Left renal cortex interstitium (tissue), 4 donors: ENCODE measurements around the gene LAMC2. TPM values are rescaled to one million over a fixed set of nuclear protein-coding genes. Genes with fewer than 3 reads are reported as not detected.
"Not testable (repeated sequence)": the region's sequence is repeated elsewhere in the genome, so short reads cannot be mapped to it uniquely, and the experiment has no call there.

Source experiments
- DNase-seq, 4 donors: peaks; one replicate each; pipeline ENCODE4 v3.0.0-alpha.2; 2013; ENCODE audit warnings: low read depth in 4 of 4, low spot score in 2 of 4, missing footprints in 1 of 4
- polyA plus RNA-seq, 4 donors: library from polyadenylated mRNA; unstranded; fragments of 120-200 nt; gene quantifications; one replicate each; pipeline ENCODE4 v1.2.1, GENCODE V29; 2013; ENCODE audit not compliant: insufficient read length in 4 of 4

Gene LAMC2
- polyA plus RNA-seq, 4 donors, result 4.9 to 8.6 (median 5.5) TPM

DNA sequence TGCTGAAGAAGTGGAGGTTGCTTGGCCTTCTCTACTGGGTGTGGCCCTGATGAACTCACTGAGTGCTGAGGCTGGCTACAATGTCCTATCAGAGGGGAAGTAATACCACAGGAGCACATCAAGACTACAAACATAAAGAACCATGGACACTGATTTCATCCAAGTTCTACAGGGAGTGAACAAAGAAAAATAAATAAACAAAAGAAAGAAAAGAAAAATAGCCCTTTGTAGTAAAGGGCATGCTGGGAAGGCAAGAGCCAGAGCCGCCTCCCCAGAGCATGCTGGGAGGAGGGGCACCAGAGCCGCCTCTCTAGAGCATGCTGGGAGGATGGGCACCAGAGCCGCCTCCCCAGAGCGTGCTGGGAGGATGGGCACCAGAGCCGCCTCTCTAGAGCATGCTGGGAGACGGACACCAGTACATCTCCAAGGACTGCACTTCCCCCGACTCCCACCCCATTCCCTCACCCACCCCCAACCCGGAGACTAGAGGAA lies 65.9 kb downstream of the LAMC2 start:
- DNase-seq, result no peak

DNA sequence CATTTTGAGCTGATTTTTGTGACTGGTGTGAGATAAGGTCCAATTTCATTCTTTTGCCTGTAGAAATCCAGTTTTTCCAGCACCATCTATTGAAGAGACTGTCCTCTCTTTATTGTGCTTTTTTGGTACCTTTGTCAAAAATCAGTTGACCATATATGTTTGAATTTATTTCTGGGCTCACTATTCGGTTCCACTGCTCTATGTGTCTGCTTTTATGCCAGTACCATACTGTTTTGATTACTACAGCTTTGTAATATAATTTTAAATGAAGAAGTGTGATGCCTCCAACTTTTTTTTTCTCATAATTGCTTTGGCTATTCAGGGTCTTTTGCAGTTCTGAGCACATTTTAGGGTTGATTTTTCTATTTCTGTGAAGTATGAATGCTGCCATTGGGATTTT lies 69.0 kb downstream of the LAMC2 start:
- no peak for DNase-seq

DNA sequence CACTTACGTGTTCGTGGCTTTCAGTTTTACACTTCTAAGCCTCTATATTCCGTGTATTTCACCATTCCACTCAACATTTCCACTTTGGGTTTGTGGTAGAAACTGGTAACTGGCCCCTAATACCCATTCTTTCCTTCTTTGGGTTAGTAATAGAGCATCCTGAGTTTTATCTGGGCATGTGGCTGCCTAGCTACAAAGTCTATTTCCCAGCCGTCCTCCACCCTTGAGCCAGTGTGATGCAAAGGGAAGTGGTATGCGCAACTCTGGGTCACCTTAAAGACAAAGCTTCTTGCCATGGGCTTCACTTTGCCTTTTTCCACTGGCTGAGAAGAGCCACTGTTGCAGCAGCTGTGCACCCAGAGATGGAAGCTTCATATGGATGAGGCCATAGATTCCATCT lies 73.9 kb downstream of the LAMC2 start:
- no peak for DNase-seq

DNA sequence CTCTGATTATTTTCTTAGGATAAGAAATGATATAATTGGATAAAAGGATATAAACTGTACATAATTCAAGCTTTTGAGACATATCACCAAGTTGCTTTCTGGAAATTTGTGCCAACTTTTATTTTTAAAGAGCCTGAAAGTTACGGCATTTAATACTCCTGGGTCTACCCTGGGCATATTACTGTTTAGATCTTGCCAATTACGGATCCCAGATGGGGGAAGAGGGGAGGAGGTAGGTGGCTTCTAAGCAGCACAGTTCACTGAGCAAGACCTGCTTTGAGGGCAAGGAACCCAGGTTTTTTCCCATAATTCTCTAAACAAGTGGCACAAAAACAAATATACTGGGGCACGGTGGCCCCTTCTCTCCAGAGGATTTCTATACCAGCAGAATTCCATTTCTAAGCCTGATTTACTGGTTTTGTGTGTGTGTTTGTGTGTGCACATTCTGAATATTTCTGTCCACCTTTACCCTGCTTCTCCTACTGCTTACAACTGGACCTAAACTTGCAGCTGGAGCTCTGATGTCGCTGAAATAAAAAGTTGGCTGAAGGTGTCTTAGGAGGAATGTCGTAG lies 76.7 kb downstream of the LAMC2 start:
- no peak for DNase-seq

DNA sequence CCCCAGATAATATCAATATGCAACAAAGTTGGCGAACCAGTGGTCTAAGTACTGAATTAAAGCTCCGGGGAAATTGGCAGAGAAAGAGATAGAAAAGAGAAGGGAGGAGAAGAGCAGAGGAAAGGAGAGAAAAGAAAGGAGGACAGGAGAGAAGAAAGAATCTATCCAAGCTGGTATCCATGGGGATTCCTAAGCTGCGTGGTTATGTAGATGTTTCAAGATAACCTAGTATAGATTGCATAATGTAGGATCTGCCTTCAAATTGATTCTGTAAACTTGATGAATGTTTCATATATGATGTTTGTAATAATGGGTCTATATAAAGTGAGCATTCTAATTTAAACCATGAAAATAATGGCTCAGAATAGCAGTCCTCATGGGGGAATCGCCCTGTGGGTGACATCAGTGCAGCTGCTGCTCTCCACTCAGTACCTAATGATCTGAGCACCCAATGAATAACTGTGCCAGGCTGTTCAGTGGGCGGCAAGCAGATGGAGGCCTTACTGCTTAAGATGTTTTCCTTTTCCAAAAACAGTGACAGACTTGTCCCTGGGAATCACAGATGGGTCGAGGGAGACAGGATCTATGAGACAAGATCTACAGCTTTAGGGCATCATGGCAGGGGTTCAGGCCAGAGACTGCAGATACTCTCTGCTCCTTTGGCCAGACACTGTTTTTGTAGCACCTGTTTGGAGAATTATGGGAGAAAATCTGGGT lies 78.0 kb downstream of the LAMC2 start:
- no peak for DNase-seq

DNA sequence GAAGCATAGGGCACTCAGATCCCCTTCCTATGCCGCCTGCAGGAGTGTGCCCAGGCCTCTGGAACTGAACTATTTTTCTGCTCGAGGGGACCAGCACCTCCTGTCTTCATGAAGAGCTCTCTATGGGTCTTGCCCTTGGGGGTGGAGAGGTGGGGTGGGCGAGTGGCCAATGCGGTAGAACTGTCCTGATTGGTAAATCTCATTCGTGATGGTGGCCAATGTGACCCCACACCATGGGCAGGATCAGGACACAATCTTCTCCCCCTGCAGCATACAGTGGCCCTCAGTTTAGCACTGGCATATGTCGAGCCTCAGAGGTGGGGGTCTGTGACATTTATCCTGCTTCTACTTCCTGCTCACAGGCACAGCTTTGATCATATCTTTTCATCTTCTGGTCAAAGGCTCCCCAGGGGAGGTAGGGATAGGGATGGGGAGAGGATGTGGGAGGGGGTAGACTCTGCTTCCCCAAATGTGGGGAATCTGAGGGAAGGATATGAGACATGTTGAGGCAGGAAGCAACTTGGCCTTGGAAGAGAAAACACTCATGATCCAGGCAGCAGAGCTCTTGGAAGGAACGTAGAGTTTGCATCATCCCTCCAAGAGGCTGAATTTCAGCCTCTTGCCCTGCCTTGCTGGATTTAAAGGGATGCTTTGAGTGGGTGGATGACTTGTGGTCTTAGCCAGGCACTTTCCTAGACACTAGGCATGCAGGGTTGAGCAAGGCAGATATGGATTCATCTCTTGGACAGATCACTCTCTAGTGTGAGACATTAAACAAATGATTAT lies 81.8 kb downstream of the LAMC2 start:
- DNase-seq, result no peak

DNA sequence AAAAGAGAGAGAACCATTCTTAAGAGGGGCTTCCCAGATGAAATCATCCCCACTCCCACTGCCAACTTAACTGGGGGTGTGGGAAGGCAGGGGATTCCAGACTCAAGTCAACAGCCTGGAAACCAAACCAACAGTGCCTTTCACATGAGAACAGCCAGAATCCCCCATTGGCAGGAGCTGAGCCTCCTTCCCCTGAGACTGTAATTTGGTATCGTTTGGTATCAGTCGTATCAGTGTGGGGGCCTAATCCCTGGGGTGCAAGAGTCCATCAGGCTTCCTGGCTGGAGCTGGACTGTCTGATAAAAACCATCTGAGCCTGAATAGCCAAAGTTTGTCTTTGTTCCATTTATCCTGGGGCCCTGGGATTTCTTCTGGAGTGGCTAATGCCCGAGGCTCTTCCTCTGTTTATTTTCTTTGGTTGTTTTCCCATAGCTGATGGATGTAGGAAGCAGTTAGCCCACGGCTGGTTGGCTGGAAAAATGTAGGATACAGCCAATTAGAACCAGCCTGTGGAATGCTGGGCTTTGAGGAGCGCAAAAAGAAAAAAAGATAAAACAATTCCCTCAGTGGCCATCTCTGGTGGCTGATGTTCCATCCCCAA lies 84.6 kb downstream of the LAMC2 start:
- DNase-seq, result no peak

DNA sequence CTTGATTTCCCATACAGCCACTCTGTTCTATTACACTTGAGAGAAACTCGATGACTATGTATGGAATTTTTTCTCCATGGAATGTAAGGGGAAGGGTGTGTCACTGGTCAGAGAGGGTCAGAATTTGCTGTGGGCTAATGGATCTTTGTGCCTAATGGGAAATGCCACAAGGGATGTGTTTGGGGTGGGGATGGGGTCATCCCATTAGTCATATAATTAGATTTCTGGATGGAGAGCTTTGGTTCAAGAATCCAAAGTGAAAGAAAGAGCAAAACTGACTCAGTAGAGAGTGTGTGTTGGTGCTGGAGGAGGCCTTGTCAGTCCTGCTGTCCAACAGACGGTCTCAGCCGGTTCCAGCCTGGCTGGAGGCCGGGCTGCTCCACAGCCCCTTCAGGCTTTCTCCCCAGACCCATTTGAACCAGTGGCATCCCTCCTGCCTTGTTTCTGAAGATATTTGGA lies 86.4 kb downstream of the LAMC2 start:
- DNase-seq, result no peak

DNA sequence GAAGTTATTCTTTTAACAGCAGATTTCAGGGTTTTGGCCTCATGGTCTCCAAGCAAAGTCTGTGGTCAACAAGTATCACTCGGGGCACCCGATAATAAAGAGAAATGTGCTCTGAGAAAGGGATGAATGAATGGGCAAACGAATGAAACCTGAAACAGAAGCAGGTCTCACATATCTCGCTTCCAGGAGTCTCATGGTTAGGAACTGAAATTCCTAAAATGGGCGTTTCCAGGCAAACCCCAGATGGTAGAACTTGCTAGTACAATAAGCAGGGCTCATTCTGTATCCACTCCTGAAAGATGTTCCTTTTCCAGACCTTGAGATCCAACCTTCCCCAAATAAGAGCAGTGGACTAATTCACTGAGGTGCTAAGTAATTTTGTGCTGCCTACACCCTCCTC lies 87.2 kb downstream of the LAMC2 start:
- no peak for DNase-seq

DNA sequence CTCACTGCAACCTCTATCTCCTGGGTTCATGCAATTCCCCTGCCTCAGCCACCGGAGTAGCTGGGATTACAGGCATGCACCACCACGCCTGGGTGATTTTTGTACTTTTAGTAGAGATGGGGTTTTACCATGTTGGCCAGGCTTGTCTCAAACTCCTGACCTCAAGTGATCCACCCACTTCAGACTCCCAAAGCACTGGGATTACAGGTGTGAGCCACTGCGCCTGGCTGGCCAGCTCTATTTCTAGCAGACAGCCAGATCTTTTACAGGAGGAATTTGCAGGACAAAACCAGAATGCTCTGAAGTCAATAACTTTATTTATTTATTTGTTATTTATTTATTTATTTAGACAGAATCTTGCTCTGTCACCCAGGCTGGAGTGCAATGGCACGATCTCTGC lies 87.9 kb downstream of the LAMC2 start:
- not testable (repeated sequence) for DNase-seq

DNA sequence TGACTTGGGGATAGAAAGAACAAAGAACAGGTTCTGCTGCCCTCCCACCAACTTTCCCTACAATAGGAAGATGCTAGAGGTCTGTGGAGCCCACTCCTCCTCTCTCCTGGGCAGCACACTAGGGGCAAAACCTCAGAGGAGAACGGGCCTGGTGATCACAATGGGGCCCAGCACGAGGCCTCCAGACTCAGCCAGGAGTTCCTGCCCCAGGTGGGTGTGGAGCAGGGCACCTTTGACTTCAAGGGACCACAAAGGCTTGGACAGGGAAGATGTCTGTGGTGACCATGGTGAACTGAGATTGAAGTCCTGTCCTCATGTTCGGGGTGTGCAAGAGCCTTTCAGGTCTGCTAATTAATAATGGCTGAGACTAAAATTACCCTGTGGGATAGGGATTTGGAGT lies 88.8 kb downstream of the LAMC2 start:
- DNase-seq, result no peak

DNA sequence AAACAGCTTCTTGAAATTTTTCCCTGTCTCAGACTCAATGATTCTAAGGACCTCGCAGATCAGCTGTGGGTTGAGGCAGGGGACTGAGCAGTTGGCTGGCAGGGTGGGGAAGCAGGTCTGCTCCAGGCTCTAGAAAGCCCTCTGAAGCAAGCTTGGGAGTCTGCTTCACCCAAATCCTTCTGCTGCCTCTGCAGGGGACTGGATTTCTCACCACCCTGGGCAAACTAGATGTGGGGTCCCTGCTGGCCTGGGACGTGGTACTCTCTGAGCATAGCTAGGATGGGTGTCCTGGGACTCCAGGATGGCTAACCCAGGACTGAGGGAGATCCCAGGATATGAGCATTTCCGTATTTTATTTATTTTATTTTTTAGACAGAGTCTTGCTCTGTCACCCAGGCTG lies 89.3 kb downstream of the LAMC2 start:
- no peak for DNase-seq

DNA sequence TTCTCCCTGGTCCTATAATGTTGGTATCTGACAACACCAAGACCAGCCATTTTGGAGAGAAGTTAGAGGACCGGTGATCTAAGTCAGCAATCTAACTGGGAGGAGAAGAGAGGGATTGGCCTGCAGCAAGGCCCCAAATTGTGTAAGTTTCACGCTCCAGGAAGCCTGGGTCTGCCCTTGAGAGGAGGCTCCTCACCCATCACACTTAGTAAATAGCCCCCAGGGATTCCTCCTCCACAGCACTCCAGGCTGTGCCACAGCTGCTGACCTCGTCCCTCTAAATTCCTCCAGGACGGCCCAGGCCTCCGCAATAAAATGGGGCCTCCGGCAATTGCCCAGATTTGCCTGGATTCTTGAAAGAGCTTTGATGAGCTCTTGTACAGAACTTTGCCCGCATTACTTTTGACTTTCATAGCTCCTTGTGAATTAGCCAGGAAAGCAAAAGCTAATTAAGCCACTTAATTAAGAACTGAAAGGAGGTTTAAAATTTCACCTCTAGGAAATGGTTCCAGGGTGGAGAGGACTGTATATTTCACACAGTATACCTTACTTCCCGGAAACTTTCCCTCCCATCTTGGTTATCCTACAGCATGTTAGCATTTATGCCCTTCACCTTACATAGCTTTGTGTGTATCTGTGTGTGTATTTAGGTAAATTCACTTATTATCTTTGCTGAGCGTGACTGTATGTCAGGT lies 90.5 kb downstream of the LAMC2 start:
- DNase-seq, result no peak

DNA sequence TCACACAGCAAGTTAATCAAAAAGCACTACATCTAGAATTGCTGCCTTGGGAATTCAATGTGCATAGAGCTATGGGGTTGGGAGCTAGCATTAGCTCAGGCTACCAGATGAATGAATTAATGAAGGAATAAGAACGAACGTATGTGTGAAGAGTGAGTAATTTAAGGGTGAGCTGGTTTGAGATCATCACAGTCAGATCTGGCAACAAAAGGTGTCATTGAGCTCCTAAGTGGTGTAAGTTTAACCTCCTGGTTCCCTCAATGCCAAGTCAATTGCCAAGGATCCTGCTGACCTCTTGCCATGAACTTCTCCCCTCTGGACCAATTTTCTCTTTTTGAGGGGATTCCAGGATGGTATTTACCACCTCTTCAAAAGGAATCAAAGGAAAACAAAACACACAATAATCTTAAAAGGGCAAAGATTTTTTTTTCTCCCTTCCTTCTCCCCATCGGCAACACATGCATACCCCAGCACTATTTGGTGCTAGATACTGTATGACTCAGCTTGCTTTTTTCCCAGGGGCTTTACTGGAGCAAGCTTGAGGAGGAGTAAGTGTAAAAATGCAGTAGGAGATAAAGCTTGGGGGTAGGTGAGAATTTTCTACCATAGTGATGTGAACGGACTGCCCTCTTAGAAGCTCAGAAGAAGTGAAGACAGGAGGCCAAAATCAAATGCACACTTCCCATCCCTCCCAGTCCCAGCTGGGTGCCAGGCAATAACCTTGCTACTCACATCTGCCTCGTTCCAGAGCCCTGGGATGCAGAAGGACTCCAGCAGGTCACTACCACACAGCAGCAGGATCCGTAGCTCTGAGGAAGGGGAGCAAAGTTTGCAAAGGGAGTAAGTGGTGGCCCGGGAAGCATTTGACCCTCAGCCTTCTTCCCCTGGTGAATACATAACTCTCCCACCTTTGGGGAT lies 92.0 kb downstream of the LAMC2 start:
- DNase-seq, result no peak

DNA sequence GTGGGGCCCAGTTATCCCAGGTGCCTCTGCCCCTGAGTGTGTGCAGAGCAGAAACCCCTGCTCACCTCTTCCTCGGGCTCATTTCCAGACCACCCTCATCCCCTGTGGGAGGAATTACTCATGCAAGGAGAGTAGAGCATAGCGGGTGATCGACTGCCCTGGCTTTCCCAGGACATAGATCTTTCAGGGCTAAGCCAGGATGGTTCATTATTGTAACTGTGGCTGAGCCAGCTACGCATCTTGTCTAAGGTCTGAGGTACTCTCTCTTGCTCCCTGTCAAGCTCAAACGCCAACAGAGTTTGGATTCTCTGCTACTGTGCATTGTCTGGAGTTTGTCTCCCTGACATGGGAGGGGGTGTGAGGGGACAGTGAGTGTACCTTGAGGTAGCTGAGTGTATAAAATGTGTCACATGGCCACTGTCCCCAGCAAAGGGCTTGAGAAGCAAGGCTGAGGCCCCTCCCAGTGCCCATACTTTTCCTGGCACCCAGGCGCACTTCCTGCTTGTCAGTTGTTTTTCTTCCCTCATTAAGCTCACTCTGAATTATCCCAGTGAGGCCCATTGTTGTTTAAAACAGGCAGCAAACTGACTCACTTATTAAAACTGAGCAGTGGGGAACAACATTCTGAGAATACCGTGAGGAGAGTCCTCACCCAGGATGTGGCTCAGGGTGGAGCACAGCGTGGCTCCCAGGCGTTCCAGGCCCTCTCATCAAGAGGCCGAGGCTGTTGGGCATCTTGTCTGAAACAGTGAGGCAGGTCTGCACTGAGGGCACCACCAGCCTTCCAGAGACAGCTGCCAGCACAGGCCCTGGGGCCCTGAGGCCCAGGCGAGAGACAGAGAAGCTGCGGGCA lies 92.9 kb downstream of the LAMC2 start:
- DNase-seq, result no peak

DNA sequence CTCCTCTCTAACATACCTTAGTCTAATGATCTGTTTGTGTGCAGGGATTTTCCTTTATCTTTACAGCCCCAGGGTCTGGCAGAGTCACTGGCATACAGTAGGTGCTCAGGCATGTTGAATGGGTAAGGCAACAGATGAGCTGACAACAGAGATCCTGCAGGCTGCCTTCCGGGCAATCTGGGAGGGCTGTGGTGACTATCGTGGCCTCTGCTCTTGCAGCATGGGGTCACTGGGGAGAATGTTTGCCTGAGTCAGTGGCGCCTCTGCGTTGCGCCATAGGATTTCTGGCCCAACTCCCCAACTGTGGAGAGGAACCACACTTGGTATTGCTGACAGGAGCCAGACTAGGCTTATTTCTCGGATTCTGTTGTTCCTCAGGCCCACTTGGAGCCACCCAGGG lies 93.8 kb downstream of the LAMC2 start:
- no peak for DNase-seq

DNA sequence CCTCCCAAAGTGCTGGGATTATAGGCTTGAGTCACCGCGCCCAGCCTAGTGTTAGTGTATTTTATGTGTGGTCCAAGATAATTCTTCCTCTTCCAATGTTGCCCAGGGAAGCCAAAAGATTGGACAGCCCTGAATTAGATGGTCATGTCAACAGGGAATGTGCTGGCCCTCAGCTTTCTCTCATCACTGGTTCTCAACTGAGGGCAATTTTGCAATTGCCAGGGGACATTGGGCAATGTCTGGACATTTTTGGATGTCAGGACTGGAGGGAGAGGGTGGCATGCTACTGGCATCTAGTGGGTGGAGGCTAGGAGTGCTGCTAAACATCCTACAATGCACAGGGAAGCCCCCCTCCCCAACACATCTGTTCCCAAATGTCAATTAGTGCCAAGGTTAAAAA lies 95.0 kb downstream of the LAMC2 start:
- DNase-seq, result no peak

DNA sequence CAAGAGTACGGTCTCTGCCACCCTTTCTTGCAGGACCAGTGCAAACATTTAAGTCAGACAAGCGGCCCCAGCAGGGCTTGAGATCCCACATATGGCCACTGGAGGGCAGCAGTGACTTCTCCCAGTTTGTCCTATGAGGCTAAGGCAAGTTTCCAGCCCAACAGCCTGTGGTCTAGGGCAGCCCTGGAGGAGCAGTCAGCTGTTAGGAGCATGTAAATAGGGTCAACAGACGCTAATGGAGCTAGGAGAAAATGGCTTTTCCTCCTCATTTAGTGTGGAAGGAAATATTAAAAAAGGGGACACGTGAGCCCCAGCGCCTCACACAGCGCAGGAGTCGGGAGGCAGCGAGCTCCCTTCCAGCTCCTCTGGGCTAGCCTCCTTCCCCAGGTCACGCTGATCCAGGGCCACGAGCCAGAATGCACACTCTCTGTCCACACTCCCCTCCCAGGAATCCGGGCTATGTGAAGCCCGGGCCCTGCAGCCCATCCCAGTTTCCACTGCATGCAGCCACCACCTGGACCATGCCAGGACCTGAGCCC lies 95.6 kb downstream of the LAMC2 start:
- peak; percentile 77 to 91 (median 82) for DNase-seq
